IPS-15b (cell line): ENCODE measurements around the gene ZNF469.

Source experiments
- H3K27me3 ChIP-seq: one replicate; pipeline ENCODE4 v1.6.1; 2013; ENCODE audit warnings: low read length; ENCODE audit not compliant: control insufficient read depth, insufficient read depth
- H3K36me3 ChIP-seq: one replicate; pipeline ENCODE4 v1.6.1; 2013; ENCODE audit warnings: low read length; ENCODE audit not compliant: control insufficient read depth, insufficient read depth
- H3K4me1 ChIP-seq: one replicate; pipeline ENCODE4 v1.6.1; 2013; ENCODE audit warnings: mild to moderate bottlenecking, low read length; ENCODE audit not compliant: control insufficient read depth, insufficient read depth
- H3K4me3 ChIP-seq: one replicate; pipeline ENCODE4 v1.5.1; 2013; ENCODE audit warnings: low read depth, low read length
- H3K9ac ChIP-seq: one replicate; pipeline ENCODE4 v1.6.1; 2013; ENCODE audit warnings: low read depth, mild to moderate bottlenecking, low read length
- H3K9me3 ChIP-seq: one replicate; pipeline ENCODE4 v1.6.1; 2013; ENCODE audit warnings: mild to moderate bottlenecking, low read length; ENCODE audit not compliant: control insufficient read depth, insufficient read depth

ZNF469 gene

DNA sequence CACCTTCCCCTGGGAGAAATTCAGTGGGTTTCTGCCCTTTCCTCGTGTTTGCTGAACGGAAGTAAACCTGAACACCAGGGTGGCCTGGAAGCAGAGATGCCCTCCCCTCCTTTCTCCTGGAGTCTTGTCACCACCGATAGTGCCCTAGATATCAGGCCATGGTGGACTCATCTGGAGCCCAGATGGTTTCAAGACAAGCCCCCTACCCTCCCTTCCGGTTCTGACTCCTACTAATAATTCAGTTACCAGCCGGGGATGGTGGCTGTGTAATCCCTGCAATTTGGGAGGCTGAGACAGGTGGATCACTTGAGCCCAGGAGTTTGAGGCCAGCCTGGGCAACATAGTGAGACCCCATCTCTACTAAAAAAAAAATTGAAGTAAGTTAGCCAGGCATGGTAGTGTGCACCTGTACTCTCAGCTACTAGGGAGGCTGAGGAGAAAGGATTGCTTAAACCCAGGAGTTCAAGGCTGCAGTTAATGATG lies 2.4 kb downstream of the ZNF469 start:
- Histone ChIP-seq H3K36me3 (no peaks in the 10 kb centered on the region), H3K27me3 (peaks cover 27% of the 10 kb centered on the region), H3K4me1 (peaks cover 10% of the 10 kb centered on the region), H3K9ac (no peak overlapping the region), H3K9me3 (no peaks in the 10 kb centered on the region), H3K4me3 (no peak overlapping the region)

DNA sequence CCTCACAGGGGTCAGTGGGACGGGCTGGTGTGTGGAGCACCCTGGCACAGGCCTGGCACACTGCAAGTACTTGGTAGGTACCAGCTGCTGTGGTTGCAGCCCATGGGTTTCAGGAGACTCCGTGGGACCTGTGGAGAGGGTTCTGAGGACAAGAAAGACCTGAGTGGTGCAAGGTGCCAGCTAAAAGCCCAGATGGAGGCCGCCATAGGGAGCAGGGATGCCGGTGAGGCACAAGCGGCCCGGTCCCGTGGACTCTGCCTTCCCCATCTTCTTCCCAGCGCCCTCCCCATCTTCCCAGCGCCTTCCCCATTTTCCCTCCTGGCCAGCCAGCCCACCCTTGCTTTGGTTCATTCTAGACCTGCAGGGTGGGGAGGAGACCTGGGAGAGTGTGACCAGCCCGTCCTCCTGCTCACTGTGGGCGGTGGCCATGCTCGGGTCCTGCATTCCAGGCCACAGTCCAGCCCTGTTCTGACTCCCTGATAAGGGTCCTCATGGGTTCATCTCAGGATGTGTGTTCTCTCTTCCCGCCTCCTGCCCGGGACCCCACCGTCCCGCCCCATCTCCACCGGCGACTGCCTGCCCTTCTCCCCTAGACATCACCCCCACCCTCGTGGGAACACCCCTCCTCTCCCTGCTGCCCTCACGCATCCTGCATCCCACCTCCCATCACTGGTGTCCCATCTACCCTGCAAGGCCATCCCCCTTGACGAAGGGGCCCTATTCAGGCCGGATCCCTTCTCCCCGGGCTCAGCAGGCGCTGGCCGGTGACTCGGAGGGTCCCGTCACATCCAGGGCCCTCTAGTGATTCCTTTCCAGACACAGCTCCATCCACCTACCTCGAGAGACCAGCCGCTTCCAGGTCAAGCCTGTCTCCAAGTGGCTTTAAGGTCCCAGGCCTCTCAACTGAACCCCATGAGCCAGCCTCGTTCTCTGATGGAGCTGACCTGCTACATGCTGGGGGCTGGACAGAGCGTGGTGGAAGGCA lies 3.4 kb downstream of the ZNF469 start:
- no peaks in the 10 kb centered on the region for H3K9me3 ChIP-seq
- H3K27me3 ChIP-seq, result peaks cover 24% of the 10 kb centered on the region
- H3K4me1 ChIP-seq, result peaks cover 9% of the 10 kb centered on the region

DNA sequence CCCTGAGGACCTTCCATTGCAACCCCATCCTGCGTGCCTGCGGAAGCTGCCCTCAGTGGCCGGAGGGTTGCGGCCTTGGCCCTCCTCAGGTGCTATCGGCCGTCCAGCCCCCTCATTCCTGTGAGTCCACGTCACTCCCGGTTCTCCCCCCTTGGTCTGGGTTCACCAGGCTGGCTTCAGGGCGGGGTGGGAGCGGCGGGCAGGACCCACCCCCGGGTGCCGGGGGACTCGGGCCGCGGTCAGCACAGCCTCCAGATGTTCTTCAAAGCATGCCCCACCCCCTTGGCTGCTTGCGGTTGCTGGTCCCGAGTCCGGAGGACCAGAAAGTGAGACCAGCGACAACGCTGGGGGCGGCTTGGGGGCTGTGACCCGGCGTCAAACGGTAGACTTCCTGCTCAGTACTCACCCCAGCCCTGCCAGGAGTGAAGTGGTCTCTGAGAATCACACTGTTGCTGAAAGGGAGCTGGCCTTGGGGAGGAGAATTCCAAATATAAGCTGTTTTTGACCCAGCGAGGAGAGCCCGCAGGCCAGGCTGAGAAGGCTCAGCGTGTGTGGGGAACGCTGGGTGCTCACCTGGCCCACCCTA lies 4.5 kb downstream of the ZNF469 start:
- H3K4me1 ChIP-seq, result no peaks in the 10 kb centered on the region
- H3K9me3 ChIP-seq, result no peaks in the 10 kb centered on the region
- H3K36me3 ChIP-seq, result no peaks in the 10 kb centered on the region
- no peak overlapping the region for H3K4me3 ChIP-seq
- H3K9ac ChIP-seq, result no peak overlapping the region
- H3K27me3 ChIP-seq, result peaks cover 21% of the 10 kb centered on the region

More for the DNA sequence above, 3.4 kb downstream of the ZNF469 start:
- H3K4me3 ChIP-seq, result no peak overlapping the region
- no peak overlapping the region for H3K9ac ChIP-seq
- H3K36me3 ChIP-seq, result no peaks in the 10 kb centered on the region

DNA sequence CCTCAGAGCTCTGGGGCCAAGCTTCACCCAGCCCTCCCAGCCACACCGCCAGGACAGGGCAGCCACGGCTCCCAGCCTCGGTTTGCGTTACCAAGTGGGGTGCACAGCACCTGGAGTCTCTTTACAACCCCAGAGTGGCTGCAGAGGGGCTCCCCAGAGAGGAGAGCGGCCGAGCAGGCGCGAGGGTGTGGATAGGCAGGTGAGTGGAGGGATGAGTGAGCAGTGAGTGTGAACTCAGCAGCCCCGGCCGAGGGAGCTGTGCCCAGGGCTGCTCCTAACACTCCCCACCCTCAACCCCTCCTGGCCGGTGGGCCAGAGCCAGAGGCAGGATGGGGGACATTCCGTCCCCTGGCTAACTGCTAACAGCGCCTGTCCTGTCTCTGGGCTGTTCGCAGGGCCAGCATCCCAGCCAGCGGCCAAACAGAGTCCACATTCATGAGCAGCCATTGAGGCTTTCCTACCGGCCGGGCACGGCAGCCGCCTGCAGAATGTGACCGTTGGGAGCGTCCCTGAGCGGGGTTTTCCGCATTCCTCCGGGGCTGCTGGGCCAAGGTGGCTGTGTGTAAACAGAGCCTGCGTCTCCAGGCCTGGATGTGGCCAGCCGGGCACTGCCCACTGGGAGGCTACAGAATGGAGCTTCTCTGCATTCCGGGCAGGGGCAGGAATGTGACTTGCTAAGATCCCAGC lies 5.3 kb downstream of the ZNF469 start:
- Histone ChIP-seq H3K27me3 (peaks cover 17% of the 10 kb centered on the region), H3K4me3 (no peak overlapping the region), H3K36me3 (no peaks in the 10 kb centered on the region), H3K9ac (no peak overlapping the region), H3K9me3 (no peaks in the 10 kb centered on the region), H3K4me1 (no peaks in the 10 kb centered on the region)

DNA sequence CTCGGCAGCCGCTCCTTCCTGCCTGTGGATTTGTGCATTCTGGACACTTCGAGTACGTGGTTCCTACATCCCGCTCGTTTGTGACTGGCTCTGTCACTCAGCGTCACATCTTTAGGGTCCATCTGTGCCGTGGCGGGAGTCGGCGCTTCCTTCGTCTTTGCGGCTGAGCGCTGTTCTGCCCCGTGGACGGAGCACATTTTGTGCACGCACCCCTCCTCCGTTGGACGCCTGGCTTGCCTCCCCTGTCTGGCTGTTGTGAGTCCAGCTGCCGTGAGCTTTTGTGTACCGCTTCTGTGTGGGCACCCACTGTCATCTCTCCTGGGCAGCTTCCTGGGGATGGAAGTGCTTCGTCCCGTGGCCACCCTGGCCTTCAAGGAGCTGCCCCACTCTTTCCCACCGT lies 6.4 kb downstream of the ZNF469 start:
- Histone ChIP-seq H3K4me1 (no peaks in the 10 kb centered on the region), H3K9ac (no peak overlapping the region), H3K36me3 (no peaks in the 10 kb centered on the region), H3K9me3 (no peaks in the 10 kb centered on the region), H3K4me3 (no peak overlapping the region), H3K27me3 (peaks cover 11% of the 10 kb centered on the region)

DNA sequence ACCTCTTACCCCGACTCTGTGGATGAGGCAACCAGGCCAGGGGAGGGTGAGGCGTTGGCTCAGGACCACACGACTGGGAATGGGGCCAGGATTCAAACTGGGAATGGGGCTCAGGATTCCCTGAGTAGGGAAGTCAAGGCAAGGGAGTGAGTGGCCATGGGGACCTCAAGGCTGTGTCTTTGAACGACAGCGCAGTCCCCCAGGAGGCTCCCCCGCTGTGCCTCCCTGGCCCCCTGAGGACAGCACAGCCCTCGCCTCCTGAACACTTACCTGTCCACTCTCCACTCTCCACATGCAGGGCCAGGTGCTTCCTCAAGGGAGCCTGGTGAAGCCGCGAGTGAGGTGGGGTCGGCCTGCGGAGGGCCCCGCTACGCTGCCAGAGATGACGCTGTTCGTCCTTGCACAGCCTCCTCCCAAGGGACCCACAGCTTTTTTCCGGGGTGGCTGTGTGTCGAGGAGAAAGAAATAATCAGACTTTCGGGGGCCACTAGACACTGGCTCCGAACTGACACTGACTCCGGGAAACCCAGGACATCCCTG lies 6.9 kb downstream of the ZNF469 start:
- Histone ChIP-seq H3K4me3 (no peak overlapping the region), H3K36me3 (no peaks in the 10 kb centered on the region), H3K9me3 (no peaks in the 10 kb centered on the region), H3K9ac (no peak overlapping the region), H3K27me3 (peaks cover 6% of the 10 kb centered on the region), H3K4me1 (no peaks in the 10 kb centered on the region)

DNA sequence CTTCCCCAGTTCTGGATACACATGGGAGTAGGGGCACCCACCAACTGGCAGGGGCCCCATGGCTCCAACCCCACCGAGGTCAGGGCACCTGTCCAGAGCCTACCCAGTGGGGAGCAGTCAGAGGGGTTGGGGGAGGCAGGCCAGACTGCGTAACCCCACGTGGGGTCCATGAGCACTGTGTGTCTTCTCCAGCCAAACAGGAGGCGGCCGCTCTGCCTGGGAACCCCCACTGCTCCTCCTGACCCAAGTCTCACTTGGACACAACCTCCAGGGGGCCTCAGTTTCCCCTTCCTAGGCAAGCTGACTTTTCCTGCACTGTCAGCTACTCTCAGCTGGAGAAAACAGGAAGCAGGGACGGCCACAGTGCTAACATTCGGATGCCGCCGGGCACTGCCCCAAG lies 7.5 kb downstream of the ZNF469 start:
- H3K4me3 ChIP-seq, result no peak overlapping the region
- peaks cover under 1% of the 10 kb centered on the region for H3K27me3 ChIP-seq

DNA sequence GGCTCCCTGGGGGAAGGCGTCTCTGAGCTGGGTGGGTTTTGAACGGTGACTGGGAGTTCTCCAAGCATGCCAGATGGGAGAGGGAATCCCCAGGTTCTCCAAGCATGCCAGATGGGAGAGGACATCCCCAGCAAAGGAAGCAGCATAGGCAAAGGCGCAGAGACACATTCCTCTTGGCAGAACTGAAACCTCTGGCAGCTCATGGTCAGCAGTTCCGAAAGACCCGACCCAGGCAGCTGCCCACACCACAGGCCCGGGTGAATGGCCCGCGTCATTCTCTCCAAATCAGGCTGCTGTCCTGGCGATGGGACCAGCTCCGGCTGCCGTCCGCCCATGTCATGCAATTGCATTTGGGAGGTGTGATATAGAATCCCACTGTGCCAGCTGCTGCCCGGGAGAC lies 8.0 kb downstream of the ZNF469 start:
- no peaks in the 10 kb centered on the region for H3K4me1 ChIP-seq
- no peaks in the 10 kb centered on the region for H3K9me3 ChIP-seq
- H3K36me3 ChIP-seq, result no peaks in the 10 kb centered on the region
- no peak overlapping the region for H3K9ac ChIP-seq
- H3K4me3 ChIP-seq, result no peak overlapping the region
- no peaks in the 10 kb centered on the region for H3K27me3 ChIP-seq

More for the DNA sequence above, 7.5 kb downstream of the ZNF469 start:
- no peak overlapping the region for H3K9ac ChIP-seq
- no peaks in the 10 kb centered on the region for H3K9me3 ChIP-seq
- H3K4me1 ChIP-seq, result no peaks in the 10 kb centered on the region
- H3K36me3 ChIP-seq, result no peaks in the 10 kb centered on the region

DNA sequence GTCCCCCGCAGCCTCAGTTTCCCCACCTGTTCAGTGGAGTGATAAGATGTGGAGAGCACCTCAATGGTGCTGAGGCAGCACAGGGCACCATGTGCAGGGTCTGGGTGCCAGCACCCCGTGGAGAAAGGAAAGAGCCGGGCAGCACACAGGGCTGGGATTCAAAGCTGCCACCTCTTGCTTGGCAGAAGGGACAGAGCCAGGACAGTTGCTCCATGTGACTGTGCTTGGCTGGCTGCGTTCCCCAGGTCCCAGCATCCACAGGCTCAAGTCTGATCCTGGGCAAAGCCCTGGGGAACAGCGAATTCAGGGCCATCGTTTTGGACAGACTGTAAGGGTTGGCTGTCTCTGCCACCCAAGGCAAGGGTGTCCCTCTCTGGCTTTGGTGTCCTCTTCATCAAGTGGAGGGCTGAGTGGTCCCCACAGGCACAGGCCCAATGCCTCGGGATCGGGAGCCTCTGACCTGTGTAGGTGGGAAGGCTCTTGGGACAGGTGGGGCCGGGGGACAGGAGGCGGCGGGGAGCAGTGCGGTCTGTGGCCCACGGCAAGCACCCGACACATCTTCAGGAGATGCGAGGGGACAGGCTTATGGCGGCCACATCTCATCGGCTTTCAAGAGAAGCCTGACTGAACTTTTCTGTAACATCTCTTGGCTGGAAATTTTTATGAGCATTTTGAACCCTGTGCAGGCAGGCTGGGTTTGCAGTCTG lies 8.5 kb downstream of the ZNF469 start:
- Histone ChIP-seq H3K4me3 (no peak overlapping the region), H3K27me3 (no peaks in the 10 kb centered on the region), H3K9me3 (no peaks in the 10 kb centered on the region), H3K4me1 (no peaks in the 10 kb centered on the region), H3K36me3 (no peaks in the 10 kb centered on the region), H3K9ac (no peak overlapping the region)

DNA sequence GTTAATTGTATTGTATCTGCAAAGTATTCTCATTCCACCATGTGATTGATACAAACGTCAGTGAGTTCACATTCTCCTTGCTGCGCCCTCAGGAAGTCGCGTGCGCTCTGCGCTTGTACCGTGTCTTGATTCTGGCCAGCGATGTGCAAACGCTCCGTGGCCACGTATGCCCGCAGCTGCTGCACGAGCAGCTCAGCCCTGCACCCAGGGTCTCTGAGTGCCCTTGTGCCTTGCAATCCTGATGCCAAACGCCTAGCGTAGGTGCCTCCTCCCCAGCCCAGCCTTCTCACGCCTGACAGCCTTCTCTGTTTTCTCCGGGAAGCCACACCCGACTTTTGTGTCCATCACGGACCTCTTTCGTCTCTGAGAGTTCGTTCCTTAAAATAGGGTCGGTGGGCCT lies 9.4 kb downstream of the ZNF469 start:
- H3K4me1 ChIP-seq, result no peaks in the 10 kb centered on the region

DNA sequence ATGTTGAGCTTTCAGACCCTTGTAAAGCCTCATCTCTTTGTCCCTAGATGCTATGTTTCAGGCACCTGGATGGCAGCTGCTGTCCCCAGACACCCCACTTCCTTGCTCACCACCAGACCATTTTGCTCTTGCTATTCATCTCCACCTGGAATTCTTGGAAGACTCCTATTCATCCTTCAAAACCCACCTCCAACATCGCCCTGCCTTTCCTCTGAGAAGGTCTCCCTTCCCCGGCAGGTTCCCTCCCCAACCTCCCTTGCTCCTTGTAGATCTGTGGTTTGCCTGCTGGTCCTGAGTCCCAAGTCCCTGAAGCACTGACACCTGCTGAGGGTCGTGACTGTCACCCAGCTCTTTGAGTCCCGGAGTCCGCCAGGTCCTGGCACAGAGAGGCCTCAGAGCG lies 9.9 kb downstream of the ZNF469 start:
- no peaks in the 10 kb centered on the region for H3K27me3 ChIP-seq
- no peak overlapping the region for H3K9ac ChIP-seq
- no peaks in the 10 kb centered on the region for H3K9me3 ChIP-seq
- no peaks in the 10 kb centered on the region for H3K36me3 ChIP-seq
- H3K4me1 ChIP-seq, result no peaks in the 10 kb centered on the region
- H3K4me3 ChIP-seq, result no peak overlapping the region

More for the DNA sequence above, 9.4 kb downstream of the ZNF469 start:
- Histone ChIP-seq H3K9me3 (no peaks in the 10 kb centered on the region), H3K4me3 (no peak overlapping the region), H3K36me3 (no peaks in the 10 kb centered on the region), H3K27me3 (no peaks in the 10 kb centered on the region), H3K9ac (no peak overlapping the region)
